Measurements from ENCODE around the gene SNRPA.

SNRPA gene

DNA sequence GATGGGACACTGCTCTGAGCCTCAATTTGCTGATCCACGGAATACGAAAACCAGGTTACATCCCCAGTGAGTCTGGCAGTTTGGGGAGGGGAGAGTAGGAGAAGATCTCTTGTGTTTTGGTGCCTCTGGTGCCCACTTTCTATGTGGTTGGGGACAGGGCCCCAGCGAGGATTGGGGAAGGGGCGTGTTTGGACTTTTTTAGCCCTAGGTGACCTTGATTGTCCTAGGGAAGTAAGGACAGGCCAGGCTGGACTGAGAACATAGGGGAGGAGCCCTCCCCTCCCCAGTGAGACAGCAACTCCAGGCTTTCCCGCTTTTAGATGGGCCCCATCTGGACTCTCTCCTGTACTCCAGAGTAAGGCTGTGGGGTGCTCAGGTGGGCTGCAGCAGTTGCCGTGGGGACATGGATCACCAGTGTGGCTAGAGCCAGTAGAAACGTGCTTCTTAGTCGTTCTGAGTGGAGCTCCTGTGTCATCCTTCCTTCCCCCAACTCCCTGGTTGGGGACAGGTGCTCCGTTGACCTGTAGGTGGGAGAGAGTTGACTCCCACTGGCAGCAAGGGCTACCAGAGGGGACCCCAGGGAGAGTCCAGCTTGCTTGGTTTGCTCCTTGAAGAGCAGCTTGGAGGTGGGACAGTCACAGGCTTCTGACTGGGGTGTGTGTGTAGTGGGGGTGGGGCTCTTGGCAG is 52.3 kb downstream of the SNRPA start:
- Histone ChIP-seq H3K27ac (ENCODE audit: low read depth, low read length, poor library complexity, severe bottlenecking) (peak overlapping the region; percentile 86), H3K36me3 (ENCODE audit: insufficient read depth, low read length) (peaks cover 55% of the 10 kb centered on the region), H3K9ac (ENCODE audit: low read length) (peak overlapping the region; percentile 46; the same call in 1 of the 2 replicates), H3K4me1 (ENCODE audit: insufficient read depth, low read length, severe bottlenecking) (peaks cover 75% of the 10 kb centered on the region), H3K79me2 (ENCODE audit: insufficient read depth, low read length) (peaks cover 36% of the 10 kb centered on the region), H3K4me3 (ENCODE audit: low read depth, low read length, poor library complexity, severe bottlenecking) (peak overlapping the region; percentile 92), H3K9me3 (ENCODE audit: low read length) (no peaks in the 10 kb centered on the region), H3K4me2 (ENCODE audit: low read length) (peak overlapping the region; percentile 92), H4K20me1 (ENCODE audit: insufficient read depth, low read length) (no peaks in the 10 kb centered on the region), H3K27me3 (ENCODE audit: insufficient read depth, low read length) (no peaks in the 10 kb centered on the region), H3K9me2 (ENCODE audit: low read depth, low read length) (no peaks in the 10 kb centered on the region), H2AFZ (ENCODE audit: low read length) (no peak overlapping the region), H3F3A (ENCODE audit: insufficient read depth, low read length) (no peaks in the 10 kb centered on the region)
- TF ChIP-seq, protein P1, sequence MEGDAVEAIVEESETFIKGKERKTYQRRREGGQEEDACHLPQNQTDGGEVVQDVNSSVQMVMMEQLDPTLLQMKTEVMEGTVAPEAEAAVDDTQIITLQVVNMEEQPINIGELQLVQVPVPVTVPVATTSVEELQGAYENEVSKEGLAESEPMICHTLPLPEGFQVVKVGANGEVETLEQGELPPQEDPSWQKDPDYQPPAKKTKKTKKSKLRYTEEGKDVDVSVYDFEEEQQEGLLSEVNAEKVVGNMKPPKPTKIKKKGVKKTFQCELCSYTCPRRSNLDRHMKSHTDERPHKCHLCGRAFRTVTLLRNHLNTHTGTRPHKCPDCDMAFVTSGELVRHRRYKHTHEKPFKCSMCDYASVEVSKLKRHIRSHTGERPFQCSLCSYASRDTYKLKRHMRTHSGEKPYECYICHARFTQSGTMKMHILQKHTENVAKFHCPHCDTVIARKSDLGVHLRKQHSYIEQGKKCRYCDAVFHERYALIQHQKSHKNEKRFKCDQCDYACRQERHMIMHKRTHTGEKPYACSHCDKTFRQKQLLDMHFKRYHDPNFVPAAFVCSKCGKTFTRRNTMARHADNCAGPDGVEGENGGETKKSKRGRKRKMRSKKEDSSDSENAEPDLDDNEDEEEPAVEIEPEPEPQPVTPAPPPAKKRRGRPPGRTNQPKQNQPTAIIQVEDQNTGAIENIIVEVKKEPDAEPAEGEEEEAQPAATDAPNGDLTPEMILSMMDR (IDR thresholded peaks at IDR 0.05; ENCODE audit: low read length): no peak

DNA sequence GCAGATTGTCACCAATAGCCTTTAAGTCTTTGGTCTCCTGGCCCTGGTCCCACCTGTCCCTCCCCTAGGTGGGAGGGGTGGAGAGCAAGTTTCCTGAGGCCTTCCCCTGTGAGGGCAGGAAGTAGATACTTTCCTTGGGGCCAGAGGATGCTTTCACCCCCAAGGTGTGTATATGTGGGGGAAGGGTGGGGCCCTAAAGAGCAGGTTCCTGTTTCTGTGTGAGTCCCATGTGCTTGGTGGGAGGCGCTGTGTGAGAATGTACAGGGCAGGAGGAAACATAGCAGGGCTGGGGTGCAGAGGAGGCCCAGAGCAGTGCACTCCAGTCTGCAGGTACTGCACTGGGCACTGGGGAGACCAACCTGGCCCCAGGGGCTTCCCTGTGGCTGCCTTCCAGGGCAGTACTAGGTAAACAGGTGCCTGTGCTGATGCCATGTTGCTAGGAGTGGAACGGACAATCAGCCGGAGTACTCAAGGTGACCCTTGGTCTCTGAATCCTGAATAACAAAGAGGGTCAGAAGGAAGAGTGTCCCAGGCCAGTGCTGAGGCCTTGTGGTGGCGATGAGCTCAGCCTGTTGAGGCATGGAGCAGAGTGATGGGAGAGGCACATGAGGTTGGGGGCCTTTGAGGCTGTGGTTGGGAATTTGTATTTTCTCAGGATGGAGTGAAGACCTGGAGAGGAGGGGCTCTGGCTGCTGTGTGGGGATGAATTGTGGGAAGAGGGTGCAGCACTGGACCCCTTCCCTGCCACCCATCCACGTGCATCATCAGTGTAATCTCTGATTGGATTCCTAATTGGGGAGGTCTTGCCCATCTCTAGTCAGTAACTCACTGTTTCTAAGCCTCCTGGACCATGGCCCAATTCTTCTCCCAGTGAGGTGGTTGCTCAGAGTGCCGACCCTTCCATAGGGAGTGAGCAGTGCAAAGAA is 53.1 kb downstream of the SNRPA start:
- peak overlapping the region; percentile 86 for H3K27ac ChIP-seq (ENCODE audit: low read depth, low read length, poor library complexity, severe bottlenecking)
- H3K9me3 ChIP-seq (ENCODE audit: low read length): no peaks in the 10 kb centered on the region
- H3F3A ChIP-seq (ENCODE audit: insufficient read depth, low read length): no peaks in the 10 kb centered on the region
- peak overlapping the region; percentile 92 for H3K4me2 ChIP-seq (ENCODE audit: low read length)
- H3K79me2 ChIP-seq (ENCODE audit: insufficient read depth, low read length): peaks cover 36% of the 10 kb centered on the region
- H3K9me2 ChIP-seq (ENCODE audit: low read depth, low read length): no peaks in the 10 kb centered on the region
- no peaks in the 10 kb centered on the region for H3K27me3 ChIP-seq (ENCODE audit: insufficient read depth, low read length)
- peaks cover 73% of the 10 kb centered on the region for H3K4me1 ChIP-seq (ENCODE audit: insufficient read depth, low read length, severe bottlenecking)
- no peaks in the 10 kb centered on the region for H4K20me1 ChIP-seq (ENCODE audit: insufficient read depth, low read length)
- TF ChIP-seq, protein P1 (IDR thresholded peaks at IDR 0.05; ENCODE audit: low read length): peak; percentile 10; the same call in 1 of the 2 replicates
- TF ChIP-seq EZH2 (IDR thresholded peaks at IDR 0.05; ENCODE audit: borderline replicate concordance, low read length): no peak
- H2AFZ ChIP-seq (ENCODE audit: low read length): no peak overlapping the region
- peak overlapping the region; percentile 61; the same call in 1 of the 2 replicates for H3K9ac ChIP-seq (ENCODE audit: low read length)
- peaks cover 63% of the 10 kb centered on the region for H3K36me3 ChIP-seq (ENCODE audit: insufficient read depth, low read length)
- H3K4me3 ChIP-seq (ENCODE audit: low read depth, low read length, poor library complexity, severe bottlenecking): peak overlapping the region; percentile 92

DNA sequence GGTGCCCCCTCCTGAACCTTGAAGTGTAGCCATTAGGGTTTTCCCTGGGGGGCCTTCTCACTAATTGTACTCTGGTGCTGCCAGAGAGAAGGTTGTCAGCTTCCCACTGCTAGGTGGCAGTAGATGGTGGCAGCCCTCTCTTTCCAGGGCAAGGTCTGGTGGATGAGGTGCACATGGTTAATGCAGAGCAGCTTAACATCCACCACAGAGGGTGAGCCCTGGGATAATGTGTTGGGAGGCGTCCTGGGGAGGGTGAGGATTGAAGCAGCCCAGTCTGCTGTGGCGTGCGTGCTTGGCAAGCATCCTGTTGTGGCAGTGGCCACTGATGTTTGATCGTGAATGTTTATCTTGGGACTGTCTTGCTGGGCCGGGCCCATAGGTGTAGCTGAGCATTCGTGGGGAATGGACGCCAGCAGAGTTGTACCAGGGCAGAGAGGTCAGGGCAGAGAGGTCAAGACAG is 53.8 kb downstream of the SNRPA start:
- peak overlapping the region; percentile 92 for H3K4me2 ChIP-seq (ENCODE audit: low read length)
- H3K36me3 ChIP-seq (ENCODE audit: insufficient read depth, low read length): peaks cover 70% of the 10 kb centered on the region
- H3K9me3 ChIP-seq (ENCODE audit: low read length): no peaks in the 10 kb centered on the region
- H3K9me2 ChIP-seq (ENCODE audit: low read depth, low read length): no peaks in the 10 kb centered on the region
- H2AFZ ChIP-seq (ENCODE audit: low read length): no peak overlapping the region
- H3K27me3 ChIP-seq (ENCODE audit: insufficient read depth, low read length): no peaks in the 10 kb centered on the region
- peak overlapping the region; percentile 92 for H3K4me3 ChIP-seq (ENCODE audit: low read depth, low read length, poor library complexity, severe bottlenecking)
- H3F3A ChIP-seq (ENCODE audit: insufficient read depth, low read length): no peaks in the 10 kb centered on the region
- H3K4me1 ChIP-seq (ENCODE audit: insufficient read depth, low read length, severe bottlenecking): peaks cover 73% of the 10 kb centered on the region
- peaks cover 32% of the 10 kb centered on the region for H3K79me2 ChIP-seq (ENCODE audit: insufficient read depth, low read length)
- H4K20me1 ChIP-seq (ENCODE audit: insufficient read depth, low read length): no peaks in the 10 kb centered on the region
- peak overlapping the region; percentile 86 for H3K27ac ChIP-seq (ENCODE audit: low read depth, low read length, poor library complexity, severe bottlenecking)
- H3K9ac ChIP-seq (ENCODE audit: low read length): peak overlapping the region; percentile 61; the same call in 1 of the 2 replicates
- TF ChIP-seq, protein P1 (IDR thresholded peaks at IDR 0.05; ENCODE audit: low read length): peak; percentile 36
- no peak for TF ChIP-seq EZH2 (IDR thresholded peaks at IDR 0.05; ENCODE audit: borderline replicate concordance, low read length)

All from OCI-LY1 (cell line).